D341Med (cell line): ENCODE results near the gene HIC1.
A peak's percentile ranks its signal among the peaks of the same experiment; 100 is the strongest.

Source experiments
- DNase-seq: peaks from one replicate; pipeline ENCODE4 v3.0.0; 2012; ENCODE audit warnings: low spot score

HIC1 gene

GRCh38 chr17:2102931-2103809, 48.3 kb downstream of the HIC1 start:
- DNase-seq: peak; percentile 51

GRCh38 chr17:2105663-2106062, 50.8 kb downstream of the HIC1 start:
- DNase-seq: no peak

GRCh38 chr17:2106308-2106955, 51.5 kb downstream of the HIC1 start:
- no peak for DNase-seq

GRCh38 chr17:2107050-2107449, 52.1 kb downstream of the HIC1 start:
- DNase-seq: no peak

GRCh38 chr17:2107506-2107905, 52.6 kb downstream of the HIC1 start:
- no peak for DNase-seq

- DNase-seq: no peak
These were observed 53.3 kb downstream of the HIC1 start for GRCh38 chr17:2108170-2108569.

GRCh38 chr17:2110436-2110835, 55.5 kb downstream of the HIC1 start:
- no peak for DNase-seq

GRCh38 chr17:2111691-2112090, 56.8 kb downstream of the HIC1 start:
- no peak for DNase-seq
